NCI-H748 treated with DMSO at 0.1 percent for 48 hours (cell line): ENCODE data around the gene THSD7B.

Experiments
- DNase-seq: peaks from one replicate; lab custom pipeline; 2025; lab: John Stamatoyannopoulos, UW

The THSD7B gene

GRCh38 chr2:137380610-137381009, 615.3 kb downstream of the THSD7B start:
- no peak for DNase-seq

GRCh38 chr2:137381731-137382130, 616.4 kb downstream of the THSD7B start:
- no peak for DNase-seq

GRCh38 chr2:137383391-137383790, 618.0 kb downstream of the THSD7B start:
- no peak for DNase-seq

DNA sequence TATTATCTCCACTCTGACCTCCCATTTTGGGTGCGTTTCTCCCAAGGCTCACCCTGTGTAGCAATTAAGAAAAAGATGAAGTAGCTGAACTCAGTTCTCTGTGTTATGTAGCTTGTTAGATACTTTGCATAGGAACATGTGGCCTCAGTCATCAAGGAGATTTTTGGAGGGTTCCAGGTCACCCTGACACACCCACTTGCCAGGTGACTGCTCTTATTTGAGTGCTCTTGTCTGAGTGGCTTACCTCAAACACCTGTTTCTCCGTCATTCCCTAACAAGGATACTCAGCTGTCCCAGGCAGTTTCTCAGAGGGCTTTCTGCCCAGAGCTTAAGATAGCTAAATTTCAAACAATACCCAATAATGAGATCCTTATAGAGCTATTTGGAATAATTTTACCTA, 621.7 kb downstream of the THSD7B start:
- DNase-seq: no peak

DNA sequence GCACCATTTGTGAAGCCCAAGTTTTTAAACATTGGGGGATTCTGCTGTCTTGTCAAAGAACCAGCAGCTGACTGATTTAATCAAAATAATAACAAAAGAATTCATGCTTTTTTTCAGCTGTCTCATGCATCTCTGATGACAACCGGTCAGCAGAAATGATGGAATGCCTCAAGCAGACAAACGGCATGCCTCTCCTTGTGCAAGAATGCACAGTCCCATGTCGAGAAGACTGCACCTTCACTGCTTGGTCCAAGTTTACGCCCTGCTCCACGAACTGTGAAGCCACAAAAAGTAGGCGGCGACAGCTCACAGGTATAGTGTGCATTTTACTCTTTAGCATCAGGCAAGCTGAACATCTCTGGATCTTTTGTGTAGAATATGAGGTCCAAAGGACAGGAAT, 640.2 kb downstream of the THSD7B start:
- DNase-seq: no peak

DNA sequence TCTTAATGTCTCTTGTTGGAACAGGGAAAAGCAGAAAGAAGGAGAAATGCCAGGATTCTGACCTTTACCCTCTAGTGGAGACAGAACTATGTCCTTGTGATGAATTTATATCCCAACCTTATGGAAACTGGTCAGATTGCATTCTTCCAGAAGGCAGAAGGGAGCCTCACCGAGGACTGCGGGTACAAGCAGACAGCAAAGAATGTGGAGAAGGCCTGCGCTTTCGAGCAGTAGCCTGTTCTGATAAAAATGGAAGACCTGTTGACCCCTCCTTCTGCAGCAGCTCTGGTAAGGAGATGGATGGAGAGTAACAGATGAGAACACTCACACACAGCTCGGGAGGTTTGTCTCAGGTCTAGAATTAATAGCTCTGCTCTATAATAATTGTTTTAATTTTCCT, 646.2 kb downstream of the THSD7B start:
- DNase-seq: no peak

DNA sequence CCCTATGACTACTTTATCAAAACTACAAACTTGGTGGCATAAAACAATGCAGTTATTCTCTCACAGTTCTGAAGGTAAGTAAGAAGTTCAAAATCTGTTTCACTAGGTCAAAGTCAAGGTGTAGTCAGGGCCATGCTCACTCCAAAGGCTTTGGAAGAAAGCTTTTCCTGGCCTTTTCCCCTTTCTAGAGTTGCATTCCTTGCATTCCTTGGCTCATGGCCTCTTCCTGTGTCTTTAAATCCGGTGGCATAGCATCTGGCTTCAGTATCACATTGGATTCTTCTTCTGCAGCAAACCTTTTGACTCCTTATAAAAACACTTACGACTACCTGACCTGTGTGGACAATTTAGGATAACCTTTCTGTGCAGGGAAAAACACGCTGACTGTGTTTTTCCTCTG, 655.4 kb downstream of the THSD7B start:
- no peak for DNase-seq

DNA sequence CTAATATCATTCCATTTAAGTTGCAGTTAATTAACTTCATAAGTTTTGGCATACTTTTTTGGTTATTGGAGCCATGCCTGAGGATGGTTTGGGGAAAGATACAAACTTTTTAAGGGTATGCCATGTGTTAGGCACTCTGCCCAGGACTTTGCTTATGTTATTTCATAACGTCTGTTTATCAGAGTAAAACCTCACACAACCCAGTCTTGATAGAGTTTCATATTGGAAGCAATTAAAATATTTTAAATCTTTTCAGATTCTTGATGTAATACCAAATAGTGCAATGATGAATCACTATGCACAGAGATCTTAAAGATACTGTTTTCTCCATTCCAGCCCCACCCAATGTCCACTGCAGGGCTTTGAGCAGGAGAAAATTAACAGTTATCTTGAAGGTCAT, 669.8 kb downstream of the THSD7B start:
- DNase-seq: no peak

GRCh38 chr2:137437386-137437785, 672.0 kb downstream of the THSD7B start:
- no peak for DNase-seq

DNA sequence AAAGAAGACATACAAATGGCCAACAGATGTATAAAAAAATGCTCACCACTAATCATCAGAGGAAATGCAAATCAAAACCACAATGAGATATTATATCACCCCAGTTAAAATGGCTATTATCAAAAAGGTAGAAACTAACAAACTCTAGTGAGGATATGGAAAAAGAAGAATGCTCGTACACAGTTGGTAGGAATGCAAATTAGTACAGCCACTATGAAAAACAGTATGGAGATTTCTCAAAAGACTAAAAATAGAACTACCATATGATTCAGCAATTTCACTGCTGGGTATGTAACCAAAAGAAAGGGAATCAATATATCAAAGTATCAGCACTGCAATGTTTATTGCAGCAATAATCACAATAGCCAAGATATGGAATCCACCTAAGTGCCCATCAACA, 679.6 kb downstream of the THSD7B start:
- DNase-seq: no peak

GRCh38 chr2:137449454-137449853, 684.1 kb downstream of the THSD7B start:
- no peak for DNase-seq

- no peak for DNase-seq
Observed at GRCh38 chr2:137454886-137455285, 689.5 kb downstream of the THSD7B start.

- peak; percentile 12 for DNase-seq
Observed at GRCh38 chr2:137467246-137467862, 702.0 kb downstream of the THSD7B start.

DNA sequence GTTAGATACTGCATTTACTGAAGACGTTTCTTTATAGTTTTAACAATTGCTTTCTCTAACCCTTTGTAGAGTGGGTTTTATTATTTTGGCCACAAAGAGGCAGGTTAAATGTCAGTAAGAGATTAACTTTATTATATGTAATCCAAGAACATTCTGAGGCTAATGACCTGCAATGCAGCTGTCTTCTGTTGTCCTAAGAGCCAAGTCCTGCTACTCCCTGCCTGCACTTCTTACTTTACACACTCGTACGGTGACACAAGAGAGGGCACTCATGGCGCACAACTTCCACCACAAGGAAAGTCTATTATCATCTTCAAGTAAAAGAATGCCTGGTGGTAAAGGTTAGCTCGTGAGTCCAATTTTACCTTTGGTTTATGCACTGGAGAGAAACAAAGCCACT, 727.9 kb downstream of the THSD7B start:
- no peak for DNase-seq

DNA sequence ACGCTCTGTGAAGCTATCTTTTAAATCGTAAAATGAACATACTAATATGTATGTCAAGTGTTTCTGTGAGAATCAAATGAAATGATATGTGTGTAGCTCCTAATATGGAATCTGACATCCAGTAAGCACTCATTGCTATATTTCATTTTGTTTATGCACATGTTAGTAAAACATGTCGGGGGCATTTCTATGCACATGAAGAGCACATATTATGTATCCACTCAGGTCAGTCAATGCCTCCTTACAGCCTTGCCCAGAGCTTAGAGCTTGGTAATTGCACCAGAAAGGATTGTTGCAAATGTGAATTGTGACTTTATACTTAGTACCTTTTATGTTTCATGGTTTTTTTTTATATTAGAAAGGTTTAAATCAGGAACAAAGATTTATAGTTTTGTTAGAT, 735.3 kb downstream of the THSD7B start:
- DNase-seq: no peak

DNA sequence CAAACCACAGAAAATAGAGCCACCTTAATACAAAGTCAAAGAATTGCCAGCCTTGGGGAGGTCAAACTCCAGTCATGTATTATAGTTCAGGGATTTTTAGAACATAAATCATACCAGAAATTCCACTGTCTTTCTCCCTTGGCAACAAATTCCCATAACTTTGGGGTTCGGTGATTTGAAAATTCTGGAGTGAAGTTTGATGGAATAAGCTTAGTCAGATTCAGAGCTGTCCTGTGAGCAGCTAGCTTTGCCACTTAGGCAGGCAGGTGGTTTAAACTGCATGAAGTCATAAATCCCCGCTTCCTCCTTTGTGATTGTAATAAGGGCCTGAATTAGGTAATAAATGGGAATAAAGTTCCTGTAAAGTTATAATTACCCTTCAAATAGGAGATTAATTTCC, 741.9 kb downstream of the THSD7B start:
- no peak for DNase-seq

DNA sequence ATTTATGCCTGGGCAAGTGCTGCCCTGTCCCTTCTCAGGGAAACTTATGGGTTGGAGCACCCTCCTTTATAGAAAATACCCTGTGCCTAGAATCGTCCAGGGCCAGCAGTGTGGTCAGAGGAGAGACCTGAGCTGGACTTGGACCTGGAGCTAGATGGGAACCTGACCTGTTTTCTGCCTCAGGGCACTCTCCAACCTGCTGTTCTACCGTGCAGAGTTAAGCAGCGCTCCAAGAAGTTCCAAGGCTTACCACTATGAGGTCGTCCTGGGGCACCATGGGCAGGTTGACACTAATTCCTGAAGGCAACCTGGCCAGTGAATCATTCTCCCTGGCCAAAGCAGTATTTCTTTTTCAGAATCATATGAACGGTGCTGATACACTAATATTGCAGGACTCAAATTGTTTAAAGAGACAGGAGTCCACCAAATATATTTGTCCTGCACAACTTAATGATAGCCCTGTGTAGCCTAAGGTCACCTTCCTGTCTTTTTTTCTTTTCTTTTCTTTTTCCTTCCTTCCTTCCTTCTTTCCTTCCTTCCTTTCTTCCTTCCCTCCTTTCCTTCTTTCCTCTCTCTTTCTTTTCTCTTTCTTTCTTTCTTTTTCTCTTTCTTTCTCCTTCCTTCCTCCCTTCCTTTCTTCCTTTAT, 743.5 kb downstream of the THSD7B start:
- no peak for DNase-seq

- DNase-seq: no peak
Observed at GRCh38 chr2:137511526-137511925, 746.2 kb downstream of the THSD7B start.

DNA sequence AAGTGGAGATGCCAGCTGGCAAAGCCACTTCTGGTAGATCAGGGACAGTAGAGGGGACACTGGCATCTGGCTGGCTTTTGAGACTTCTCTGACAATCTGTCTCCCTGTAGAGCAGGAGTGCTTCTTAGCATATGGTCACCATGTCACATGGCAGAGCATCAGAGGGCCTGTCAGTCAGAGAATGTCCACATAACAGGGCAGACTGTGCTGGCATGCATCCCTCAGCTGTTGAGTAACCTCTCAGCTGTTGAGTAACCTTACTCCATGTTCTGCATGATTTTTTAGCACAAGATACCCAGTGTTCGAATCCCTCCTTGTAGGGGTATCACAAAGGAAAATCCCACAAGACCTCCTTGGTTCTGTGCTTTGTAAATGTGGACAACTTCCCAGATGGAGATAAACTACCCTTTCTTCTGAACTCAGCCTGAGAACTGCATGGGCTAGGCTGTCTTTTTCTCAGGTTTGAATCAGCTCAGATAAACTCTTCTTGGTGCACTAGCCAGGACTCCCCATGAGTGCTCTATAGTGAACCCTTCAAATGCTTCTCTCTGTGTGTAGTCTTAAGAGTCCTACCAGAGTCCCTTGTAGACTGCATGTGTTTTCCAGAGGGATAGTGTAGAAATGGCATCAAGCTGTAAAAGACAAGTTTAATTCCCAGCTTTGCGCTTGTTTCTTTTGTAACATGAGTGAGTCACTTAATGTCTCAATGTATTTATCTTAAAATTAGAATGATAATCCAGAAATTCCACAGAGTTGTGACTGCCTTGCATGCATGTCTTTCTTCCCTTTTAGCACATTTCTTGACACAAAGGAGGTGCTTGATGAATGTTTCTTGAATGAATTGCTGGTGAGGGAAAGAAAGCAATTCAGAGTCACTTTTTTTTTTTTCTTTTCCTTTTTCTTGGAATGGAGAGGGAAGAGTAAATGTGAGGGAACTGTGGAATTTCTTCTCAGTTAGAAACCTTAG, 756.6 kb downstream of the THSD7B start:
- no peak for DNase-seq

DNA sequence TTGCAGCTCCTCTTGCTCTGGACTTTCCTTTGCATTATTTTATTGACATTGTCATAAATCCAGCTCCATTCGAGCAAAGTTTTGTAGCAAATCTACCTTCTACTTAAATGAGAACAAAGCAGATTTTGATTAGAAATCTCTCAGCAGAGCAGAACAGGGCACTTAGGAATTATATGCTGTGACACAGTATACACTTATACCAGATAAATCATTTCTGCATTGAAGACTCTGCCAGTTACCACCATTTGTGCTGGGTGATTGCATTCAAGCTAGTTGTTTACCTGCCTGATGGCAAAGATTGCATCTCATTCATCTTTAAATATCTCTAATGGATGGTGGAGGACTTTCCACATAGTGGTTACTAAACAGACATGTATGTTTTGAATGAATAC, 757.3 kb downstream of the THSD7B start:
- DNase-seq: no peak

DNA sequence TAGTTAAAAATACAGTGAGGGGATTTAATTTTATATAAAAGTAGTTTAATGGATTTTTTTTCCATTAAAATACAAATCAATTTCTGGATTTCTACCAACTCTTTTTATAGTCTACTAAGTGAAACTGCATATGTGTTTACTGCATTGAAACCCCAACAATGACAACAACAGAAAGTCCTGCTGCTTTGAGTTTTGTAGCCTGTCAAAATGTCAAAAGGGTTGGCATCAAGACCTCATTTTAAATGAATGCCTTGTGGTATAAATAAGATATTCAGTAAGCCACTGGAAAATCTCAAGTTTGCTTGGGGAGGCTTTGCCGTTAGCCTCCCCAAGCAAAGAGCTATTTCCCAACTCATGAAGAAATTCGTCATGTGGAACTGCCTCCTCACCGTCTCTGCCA, 758.6 kb downstream of the THSD7B start:
- no peak for DNase-seq

GRCh38 chr2:137525132-137525531, 759.8 kb downstream of the THSD7B start:
- DNase-seq: no peak

GRCh38 chr2:137525641-137526190, 760.4 kb downstream of the THSD7B start:
- no peak for DNase-seq
